Lower leg skin (tissue), 3 donors: ENCODE results near the gene RIMS4.

Experiments
- CTCF ChIP-seq, 3 donors: fragments of 450-650 bp; IDR thresholded peaks; one replicate each; pipeline ENCODE4 v1.5.1; 2016; ENCODE audit warnings: antibody characterized with exemption in 3 of 3, mild to moderate bottlenecking in 3 of 3, moderate library complexity in 2 of 3
- POLR2A ChIP-seq, 2 donors: fragments of 450-650 bp; IDR thresholded peaks; one replicate each; pipeline ENCODE4 v1.6.1; 2016 to 2017; ENCODE audit warnings: antibody characterized with exemption in 2 of 2, mild to moderate bottlenecking in 1 of 2, moderate library complexity in 1 of 2

- no peak for TF ChIP-seq CTCF (IDR thresholded peaks at IDR 0.05)
- no peak for TF ChIP-seq POLR2A (IDR thresholded peaks at IDR 0.05)
Measured at GRCh38 chr20:44850837-44851236, 40.5 kb upstream of the RIMS4 start.
